H54 (cell line): ENCODE results near the gene UPF3A.

Experiments
- DNase-seq: peaks from one replicate; pipeline ENCODE4 v3.0.0; 2011; ENCODE audit warnings: low spot score, mixed read lengths; ENCODE audit not compliant: insufficient read length
- FAIRE-seq: peaks from 3 replicates; lab custom pipeline; 2011; peaks lifted over from hg19 to GRCh38; lab: Jason Lieb, UNC
- POLR2A ChIP-seq: IDR thresholded peaks from 2 replicates; pipeline ENCODE4 v1.6.1; 2011; ENCODE audit warnings: low read depth, mild to moderate bottlenecking, low read length

The UPF3A gene

GRCh38 chr13:114279146-114279545 lies 2.3 kb upstream of the UPF3A start:
- FAIRE-seq (peak; percentile 79), DNase-seq (no peak)
- no peak for TF ChIP-seq POLR2A

- DNase-seq (no peak), FAIRE-seq (no peak)
- no peak for TF ChIP-seq POLR2A
Measured at GRCh38 chr13:114279758-114280355, 1.5 kb upstream of the UPF3A start.

- DNase-seq: peak; percentile 71
Measured at GRCh38 chr13:114282041-114282670, 755 bp downstream of the UPF3A start.

GRCh38 chr13:114283576-114283975 lies 2.2 kb downstream of the UPF3A start:
- no peak for DNase-seq
- FAIRE-seq: peak; percentile 64
- TF ChIP-seq POLR2A: no peak

More at GRCh38 chr13:114282041-114282670, 755 bp downstream of the UPF3A start:
- FAIRE-seq: peak; percentile 55
- peak; percentile 31; the same call in 1 of the 2 replicates for TF ChIP-seq POLR2A

GRCh38 chr13:114284680-114285079 lies 3.3 kb downstream of the UPF3A start:
- no peak for TF ChIP-seq POLR2A
- no peak for DNase-seq
- no peak for FAIRE-seq

- FAIRE-seq (peak; percentile 61), DNase-seq (peak; percentile 38)
- TF ChIP-seq POLR2A: no peak
Measured at GRCh38 chr13:114285166-114285808, 3.9 kb downstream of the UPF3A start.

GRCh38 chr13:114286808-114287207 lies 5.4 kb downstream of the UPF3A start:
- FAIRE-seq (no peak), DNase-seq (no peak)
- TF ChIP-seq POLR2A: no peak

GRCh38 chr13:114288157-114288591 lies 6.8 kb downstream of the UPF3A start:
- DNase-seq (no peak), FAIRE-seq (no peak)
- no peak for TF ChIP-seq POLR2A

GRCh38 chr13:114296448-114296847 lies 15.0 kb downstream of the UPF3A start:
- TF ChIP-seq POLR2A: no peak
- no peak for FAIRE-seq
- no peak for DNase-seq

GRCh38 chr13:114296902-114297301 lies 15.5 kb downstream of the UPF3A start:
- FAIRE-seq (no peak), DNase-seq (no peak)
- TF ChIP-seq POLR2A: no peak

- no peak for DNase-seq
- no peak for TF ChIP-seq POLR2A
- FAIRE-seq: no peak
Measured at GRCh38 chr13:114298866-114299265, 17.5 kb downstream of the UPF3A start.

GRCh38 chr13:114299604-114300305 lies 18.4 kb downstream of the UPF3A start:
- no peak for TF ChIP-seq POLR2A
- FAIRE-seq (no peak), DNase-seq (no peak)

- no peak for TF ChIP-seq POLR2A
- no peak for DNase-seq
- FAIRE-seq: no peak
Measured at GRCh38 chr13:114303700-114304327, 22.4 kb downstream of the UPF3A start.
